CD4-positive, alpha-beta T cell treated with Interleukin-17A for 1 hour (primary cell): ENCODE data around the gene PAX8.
A peak's percentile ranks its signal among the peaks of the same experiment; 100 is the strongest.
"Not testable (repeated sequence)": the region's sequence is repeated elsewhere in the genome, so short reads cannot be mapped to it uniquely, and the experiment has no call there.

Experiments
- DNase-seq: peaks from one replicate; pipeline ENCODE4 v3.0.0-alpha.2; 2020

Gene PAX8

DNA sequence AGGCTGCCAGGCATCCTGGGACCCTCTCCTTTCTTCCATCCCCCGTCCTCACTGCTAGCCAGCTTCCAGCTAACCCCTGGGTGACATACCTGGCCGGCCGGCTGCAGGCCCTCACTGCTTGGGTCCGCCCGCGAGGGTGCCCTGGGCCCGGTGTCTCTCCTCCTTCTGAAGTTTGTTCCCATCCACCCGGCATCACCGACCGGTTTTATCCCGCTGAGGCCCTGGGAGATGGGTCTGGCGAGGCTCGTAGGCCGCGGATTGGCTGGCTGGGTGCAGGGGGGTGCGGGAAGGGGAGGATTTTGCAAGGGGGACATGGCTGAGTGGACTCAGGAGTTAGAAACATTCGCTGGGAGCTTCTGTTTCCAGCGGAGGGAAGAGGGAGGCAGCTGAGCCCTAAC lies at the start of gene PAX8:
Gene PAX8, minus strand, starts transcription at position 180 of the 398 bp plus-strand sequence. CDS start 527 bp downstream, outside the sequence.
- no peak for DNase-seq

DNA sequence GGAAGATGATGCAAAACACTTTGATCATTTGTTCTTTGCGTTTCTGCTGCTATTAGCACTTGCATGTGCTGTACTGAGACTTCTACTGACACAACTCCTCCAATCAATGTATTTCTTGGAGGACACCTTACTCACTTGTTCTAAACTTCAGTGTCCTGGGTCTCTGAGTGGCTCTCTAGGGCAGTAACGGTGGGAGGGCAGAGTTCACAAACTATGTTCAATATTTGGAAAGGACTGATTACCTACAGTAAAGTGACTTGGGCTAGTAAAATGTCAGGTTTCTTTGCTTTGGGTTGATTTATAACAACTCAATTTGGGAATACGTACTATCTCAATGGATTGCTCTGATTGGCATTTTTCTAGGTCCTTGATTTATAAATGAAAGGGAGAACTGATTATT lies 49.3 kb upstream of the PAX8 start:
- no peak for DNase-seq

DNA sequence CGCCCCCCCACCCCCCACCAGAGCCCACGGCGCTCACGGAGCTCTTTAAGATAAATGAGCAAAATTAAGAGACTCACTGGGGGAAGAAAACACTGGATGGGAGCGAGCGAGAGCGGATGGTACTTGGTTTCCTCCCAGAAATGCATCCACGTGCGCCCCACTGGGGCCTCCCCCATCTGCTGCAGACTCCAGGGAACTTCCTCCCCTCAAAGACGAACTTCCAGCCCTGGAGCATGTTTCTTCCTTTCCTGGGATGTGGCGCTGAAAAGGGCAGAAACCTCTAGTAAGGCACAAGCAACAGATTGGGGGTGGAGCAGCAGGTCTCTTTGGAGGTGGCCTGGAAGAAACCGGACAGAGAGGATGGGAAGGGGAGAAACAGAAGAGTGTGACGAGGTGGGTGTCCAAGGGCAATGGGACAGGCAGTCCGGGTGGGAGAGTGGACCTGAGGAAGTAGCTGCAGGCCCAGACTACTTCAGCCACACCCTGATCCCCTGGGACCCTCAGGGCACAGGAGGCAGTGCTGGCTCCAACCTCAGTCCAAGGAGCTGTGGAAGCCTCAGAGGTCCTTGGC lies 46.5 kb upstream of the PAX8 start:
- DNase-seq, result not testable (repeated sequence)

DNA sequence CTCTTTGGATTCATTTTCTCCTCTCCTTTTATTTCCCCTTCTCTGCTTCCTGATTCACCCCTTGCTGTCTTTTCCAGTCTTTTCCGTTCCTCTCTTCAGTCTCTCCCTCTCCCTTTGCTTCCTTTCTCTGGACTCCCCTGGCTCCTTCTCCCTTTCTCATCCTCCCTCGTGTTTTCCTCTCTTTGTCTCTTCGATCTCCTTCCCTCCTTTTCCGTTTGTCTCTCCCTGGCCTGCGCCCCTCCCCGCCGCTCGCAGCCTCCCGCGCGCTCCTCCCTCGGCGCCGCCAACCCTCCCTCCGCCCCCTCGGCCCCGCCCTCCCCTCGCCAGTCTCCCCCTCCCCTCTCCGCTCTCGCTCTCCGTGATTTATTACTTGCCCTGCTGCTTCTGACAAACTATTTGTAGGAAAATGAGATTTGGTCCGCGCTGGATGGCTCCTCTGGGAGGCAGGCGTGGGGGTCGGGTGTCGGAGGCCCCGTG lies 46.0 kb upstream of the PAX8 start:
- peak; percentile 9 for DNase-seq

DNA sequence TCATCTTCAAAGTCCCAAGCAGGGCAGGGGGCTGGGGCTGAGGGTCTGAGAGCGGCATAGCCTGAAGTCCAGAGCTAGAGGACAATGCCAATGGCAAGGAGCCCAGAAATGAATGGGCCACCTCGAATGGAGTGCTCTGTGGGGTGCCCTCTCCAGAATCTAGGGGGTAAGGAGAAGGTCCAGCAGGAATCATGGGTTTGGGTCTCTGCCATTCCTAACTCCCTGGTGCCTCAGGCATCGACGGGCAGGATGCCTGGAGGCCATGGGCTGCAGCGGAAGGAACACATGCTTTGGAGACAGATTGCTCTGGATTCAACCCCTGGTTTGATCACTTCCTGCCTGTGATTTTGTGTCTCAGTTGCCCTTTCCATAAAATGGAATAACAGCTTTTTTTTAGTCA lies 44.4 kb upstream of the PAX8 start:
- DNase-seq, result not testable (repeated sequence)

DNA sequence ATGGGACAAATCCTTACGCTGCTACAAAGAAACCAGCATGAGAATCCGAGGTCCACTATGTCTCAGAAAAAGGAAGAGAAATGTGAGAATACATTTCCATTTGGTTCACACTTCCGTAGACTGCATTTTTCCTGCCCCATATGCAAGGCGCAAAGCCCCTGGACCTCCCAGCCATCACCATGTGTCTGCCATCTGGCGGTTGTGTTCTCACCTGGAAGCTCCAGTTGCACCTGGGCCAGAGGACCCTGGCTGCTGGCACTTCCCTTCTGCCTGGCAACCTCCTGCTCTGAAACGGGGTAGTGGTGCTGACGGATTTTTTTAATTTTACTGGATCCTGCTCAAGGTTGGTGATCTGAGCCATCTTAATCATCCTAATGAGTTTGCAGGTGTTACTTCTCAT lies 41.4 kb upstream of the PAX8 start:
- DNase-seq, result not testable (repeated sequence)

DNA sequence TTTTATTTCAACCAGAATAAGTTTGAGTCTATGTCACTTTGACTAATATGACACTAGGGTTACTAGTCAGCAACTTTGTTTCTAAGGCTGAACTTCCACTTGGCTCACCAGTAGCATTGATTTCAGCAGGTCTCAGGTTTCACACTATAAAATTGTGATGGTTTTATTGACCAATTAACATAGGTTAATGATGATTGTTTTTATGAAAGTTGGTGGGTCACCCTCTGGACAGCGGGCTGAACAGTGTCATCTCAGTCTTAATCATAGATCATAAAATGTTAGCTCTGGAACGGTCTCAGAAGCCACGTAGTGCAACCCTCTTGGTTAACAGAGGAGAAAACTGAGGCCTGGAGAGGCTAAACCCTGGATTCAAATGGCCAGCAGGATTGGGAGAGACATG lies 40.2 kb upstream of the PAX8 start:
- DNase-seq, result not testable (repeated sequence)

DNA sequence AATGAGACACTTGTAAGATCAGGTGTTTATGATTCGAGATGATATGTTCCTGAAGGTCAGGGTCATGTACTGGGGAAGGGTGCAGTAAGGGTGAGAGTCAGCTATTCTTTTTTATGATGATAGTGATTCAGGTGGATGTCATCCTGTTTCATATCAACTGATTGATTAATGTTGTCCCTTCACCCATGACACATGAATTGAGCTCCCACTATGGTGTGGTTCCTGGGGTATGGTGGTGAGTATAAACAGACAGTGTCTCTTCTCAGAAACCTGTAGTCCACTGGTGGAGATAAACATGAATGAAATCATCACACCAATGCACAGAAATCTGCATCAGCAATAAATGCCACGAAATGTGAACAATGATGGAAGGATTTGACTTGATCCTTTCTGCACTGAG lies 37.4 kb upstream of the PAX8 start:
- no peak for DNase-seq

DNA sequence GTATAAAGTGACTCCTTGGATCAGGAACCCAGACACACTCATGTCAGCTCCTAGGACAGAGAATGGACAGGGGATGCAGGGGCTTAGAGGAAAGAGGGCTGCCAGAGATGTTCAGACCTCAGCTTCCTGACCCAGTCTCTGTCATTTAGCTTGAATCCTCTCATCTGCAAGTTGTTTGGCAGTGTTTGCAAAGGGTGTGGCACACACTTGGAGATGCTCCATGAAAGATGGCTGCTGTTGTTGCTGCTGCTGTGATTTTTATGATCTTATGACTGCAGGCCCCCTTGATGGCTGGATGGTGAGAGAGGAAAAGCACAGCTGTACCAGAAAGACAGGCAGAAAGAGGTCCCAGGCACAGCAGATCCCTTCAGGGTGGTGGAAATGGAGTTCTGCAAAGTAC lies 35.9 kb upstream of the PAX8 start:
- DNase-seq, result not testable (repeated sequence)

DNA sequence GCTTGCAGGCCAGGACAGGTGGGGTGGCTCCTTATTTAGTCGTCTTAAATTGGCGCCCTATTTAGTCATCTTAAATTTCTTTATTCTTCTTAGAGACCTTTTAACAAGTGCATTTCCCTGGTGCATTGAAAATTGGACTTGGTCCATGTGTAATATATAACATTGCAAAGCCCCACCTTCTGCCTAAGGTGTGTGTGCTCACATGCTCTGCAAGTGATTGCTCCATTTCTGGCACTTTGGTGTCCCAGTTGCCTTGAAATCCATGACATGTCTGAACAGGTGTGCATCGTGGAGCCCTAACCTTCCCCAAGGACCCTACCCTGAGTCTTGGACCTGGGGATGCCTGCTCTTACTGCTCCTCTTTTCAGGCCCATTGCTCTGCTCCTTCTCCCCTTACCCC lies 35.5 kb upstream of the PAX8 start:
- DNase-seq, result not testable (repeated sequence)

DNA sequence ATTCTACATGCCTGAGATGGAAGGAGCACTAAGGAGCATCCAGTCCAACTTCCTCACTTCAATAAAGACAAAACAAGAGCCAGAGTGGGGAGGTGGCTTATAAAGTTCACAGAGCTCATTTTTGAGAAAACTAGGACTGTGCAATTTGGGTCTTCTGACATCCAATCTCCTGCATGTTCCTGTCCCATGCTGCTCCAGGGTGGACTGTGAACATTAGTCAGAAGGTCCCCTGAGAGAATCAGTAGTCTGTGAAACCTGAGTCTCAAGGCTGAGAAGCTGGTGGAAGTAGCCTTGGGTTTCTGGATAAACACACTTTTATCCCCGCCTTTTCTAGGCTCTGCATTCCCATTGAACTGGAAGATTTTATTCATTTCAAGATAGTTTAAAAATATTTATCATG lies 33.1 kb upstream of the PAX8 start:
- DNase-seq, result not testable (repeated sequence)

DNA sequence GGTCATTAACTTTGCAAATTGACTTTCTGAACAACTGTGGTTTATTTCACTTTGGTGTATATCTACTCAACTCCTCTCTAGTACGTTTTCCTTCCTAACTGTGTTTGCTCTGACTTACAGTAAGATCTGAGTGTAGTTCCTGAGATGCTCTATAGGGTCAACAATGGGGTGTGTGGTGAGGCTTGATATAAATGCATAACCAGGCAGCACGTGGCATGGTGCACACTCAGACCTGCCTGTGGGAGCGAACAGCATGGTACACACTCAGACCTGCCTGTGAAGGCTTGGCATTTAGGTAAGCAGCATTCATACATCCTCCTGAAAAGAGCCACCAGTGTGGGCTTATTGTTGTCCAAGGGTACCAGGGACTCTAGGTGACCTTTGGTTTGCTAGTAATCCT lies 32.5 kb upstream of the PAX8 start:
- DNase-seq, result not testable (repeated sequence)

DNA sequence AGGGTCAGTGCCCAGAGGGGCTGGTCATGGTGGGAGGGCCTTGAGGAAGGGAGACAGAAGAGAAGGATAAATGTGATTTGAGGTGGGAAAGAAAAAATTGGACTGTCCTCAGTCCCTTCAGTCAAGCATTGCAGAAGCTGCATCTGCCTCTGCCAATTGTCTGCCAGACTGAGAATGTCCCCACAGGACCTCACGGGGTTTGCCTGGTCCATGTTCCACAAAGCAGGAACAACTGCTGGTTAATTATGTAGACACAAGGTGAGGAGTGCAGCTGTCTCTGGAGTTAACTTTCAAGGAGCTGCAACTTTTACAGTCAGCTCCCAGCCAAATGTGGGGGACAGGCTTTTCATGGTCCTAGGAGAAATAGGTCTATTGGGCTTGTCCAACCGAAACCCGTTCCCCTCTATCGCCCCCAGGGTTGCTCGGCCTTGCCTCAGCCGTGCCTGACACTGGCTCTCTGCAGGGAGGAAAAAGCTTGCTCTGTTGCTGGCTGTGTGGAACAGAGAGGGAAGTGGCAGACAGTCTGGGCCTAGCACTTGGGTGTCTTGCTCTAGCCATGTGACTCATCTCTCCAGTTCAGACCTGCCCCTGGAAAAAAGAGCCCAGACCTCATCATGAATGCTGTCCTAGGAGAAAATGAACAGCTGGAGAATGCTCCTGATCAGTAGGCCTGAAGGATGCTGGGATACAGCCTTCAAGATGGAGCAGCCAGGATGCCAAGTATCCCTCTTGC lies 31.1 kb upstream of the PAX8 start:
- no peak for DNase-seq

DNA sequence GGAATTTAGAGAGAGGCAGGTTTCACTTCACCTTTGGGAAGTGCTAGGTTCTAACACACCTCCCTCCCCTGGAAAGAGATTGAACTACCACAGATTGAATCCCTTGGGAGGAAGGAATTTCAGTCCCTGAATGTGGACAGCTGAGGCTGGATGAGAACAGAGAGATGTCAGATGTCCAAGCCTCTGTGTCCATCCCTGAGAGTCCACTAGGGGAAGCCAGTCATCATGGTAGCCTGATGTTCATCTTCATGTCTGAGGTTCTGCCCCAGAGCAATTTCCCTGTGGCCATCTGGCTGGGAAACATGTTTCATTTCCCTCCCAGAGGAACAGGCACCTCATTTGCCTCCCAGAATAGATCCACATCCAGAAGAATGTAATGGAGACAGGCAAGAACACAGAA lies 30.1 kb upstream of the PAX8 start:
- not testable (repeated sequence) for DNase-seq

DNA sequence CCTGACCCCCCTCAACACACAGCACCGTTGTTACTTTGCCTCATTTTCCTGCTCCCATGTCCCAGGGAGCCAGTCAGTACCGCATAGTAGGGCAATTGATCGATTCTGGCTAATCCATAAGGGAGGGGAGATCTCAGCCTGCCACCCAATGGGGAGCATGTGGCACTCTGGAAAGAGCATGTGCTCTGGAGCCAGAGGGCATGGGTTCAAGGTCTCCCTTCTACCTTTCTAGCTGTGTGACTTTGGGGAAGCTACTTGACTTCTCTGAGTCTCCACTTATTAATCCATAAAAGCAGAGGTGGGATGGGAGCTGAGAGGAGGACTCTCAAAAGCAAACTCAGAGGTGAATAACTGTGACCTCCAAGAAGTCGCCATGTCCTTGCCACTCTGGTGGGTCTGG lies 27.5 kb upstream of the PAX8 start:
- not testable (repeated sequence) for DNase-seq

DNA sequence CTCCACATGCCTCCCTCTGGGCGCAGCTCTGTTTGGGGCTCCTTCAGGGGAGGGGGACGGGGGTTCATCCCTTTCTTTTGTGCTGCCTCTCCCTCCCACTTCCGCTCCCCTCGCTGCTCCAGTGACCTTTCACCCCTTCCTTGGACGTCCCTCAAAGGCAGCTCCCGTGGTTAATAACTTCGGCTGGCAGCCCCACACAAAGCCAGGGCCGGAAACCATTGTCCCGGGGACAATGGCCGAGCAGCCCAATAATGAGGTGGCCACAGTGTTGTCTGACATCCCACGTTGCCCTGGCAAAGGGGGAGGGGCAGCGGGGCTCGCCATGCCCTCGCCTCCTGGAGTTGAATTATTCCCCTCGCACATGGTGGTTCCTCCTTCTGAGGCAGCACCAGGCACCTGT lies 27.0 kb upstream of the PAX8 start:
- not testable (repeated sequence) for DNase-seq

DNA sequence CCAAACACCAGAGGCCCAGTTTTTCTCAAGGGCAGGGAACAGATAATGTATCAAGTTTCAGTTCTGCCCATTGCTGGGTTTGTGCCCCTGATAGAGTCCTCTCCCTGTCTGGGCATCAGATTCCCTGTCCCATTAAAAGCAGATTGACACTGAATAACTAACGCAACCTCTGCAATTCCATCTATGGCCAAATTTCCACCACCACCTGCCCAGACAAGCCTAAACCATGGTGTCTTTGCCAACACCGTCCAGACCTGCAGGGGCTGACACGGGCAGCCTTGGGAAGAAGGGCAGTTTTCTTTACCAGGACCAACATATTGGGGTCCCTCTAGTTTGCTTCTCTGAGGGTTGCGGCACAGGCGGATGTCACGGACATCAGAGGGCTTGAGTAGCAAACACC lies 26.4 kb upstream of the PAX8 start:
- DNase-seq, result no peak

DNA sequence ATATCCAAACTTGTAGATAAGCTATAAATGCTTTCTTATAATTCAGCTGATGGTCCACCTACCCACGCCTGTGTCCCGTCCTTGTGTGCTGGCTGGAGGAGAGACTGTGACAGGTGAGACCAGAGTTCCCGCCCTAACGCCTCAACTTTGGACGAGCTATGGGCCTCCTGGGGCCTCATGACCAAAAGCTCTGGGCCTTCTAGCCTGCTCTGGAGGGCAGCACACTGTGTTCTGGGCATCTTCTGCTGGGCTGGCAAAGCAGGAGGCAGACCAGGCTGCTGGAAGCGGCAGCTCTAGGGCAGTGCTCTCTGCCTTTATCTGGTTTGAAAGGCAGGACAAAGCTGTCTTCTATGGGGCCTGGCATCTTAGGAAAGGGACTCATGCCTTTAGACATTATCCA lies 26.0 kb upstream of the PAX8 start:
- DNase-seq, result no peak

DNA sequence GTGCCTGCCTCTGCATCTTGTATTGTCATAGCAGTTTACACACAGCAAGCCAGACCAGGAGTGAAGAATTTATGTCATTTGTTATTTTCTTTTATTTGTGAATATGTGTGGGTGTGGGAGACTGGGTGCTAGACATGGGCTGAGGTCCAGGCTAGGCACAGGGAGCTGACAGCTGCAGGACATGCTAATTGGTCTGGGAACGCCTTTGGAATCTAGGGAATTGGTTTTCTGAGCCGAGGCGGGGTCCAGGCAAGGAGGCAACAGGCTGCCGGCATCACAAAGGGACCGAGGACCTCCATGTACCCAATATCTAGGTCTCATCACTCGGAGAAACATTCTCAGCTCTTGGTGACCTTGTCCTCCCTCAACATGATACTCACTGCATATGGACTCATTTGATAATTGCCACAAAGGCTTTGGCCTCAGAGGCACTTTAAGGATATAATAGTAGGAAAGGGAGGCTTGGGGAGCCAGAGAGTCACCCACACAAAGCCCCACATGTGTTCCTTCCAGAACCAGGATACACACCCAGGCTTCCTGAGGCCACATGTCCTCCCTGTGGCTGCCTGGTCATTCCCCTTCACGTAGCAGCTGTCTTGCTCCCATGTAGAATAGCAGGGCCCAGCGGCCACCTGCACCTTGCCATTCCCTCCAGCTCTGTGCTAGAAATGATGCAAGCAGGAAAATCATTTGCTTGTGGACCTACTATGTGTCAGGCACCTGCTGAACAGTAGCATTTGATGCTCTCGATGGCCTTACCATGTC lies 23.7 kb upstream of the PAX8 start:
- DNase-seq, result not testable (repeated sequence)

DNA sequence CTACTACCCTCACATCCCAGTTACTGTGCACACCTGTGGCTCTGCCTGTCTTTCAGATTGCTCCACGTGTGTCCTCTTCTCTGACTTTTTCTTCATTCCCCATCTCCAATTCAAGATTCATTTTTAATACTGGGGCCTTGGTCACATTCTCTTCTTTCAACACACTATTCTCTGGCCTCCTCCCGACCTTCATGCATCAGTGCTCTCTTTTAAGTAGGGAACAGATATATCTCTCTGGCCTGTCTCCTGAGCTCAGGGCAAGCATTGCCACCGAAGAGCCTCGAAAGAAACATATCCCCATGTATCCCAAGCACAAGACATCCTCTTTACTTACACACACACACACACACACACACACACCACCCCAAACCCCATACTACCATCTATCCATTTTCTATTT lies 21.6 kb upstream of the PAX8 start:
- DNase-seq, result no peak

DNA sequence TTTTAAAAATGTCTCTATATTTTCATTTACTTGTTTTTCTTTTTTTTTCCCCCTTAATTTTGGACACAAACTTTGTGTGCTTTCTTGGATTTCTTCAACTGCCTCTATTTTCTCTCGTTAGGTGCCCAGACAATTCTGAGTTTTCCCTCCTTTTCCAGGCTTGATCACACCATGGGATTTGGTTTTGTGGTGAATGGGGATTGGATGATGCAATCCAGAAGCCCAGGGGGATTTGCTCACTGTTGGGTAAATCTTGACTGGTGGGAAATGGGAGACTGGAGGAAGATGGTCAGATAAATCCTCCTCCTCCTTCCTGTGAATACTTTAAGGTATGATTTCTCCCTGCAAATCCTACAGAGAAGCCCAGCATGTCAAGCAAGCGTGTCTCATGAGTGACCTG lies 19.5 kb upstream of the PAX8 start:
- DNase-seq, result no peak

DNA sequence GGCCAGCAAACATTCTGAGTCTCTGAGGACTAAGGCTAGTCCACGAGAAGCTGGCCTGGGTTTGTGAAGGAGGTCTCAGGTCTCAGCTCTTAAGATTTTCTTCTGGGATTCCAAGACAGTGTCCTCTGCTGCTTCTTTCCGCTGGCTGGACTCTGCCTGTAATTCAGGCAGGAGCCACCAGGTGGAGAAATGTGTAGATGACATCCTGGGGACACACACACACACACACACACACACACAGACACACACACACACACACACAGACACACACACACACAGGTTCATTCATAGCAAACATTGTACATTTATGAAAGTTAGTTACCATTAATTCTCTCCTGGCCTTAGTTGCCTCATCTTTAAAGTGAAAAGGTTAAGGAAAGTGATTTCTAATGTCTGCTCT lies 18.9 kb upstream of the PAX8 start:
- peak; percentile 27 for DNase-seq

DNA sequence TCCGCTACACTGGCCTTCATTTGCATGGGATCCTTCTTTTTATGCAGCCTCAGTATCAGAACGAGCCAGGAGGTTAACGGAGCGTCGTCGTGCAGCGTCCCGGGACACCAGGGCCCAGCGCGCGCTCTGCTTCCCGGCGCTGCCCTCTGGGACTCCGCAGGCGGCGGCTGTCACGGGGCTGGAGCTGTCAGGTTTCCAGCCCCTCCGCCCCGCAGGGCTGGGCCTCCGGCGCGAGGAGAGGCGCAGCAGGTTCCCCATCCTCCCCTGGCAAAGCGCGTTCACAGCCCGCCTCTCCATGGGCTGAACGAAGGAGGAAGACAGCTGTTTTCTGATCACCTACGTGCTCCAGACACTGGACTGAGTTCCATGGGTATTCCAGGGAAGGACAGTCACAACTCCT lies 12.5 kb upstream of the PAX8 start:
- no peak for DNase-seq

DNA sequence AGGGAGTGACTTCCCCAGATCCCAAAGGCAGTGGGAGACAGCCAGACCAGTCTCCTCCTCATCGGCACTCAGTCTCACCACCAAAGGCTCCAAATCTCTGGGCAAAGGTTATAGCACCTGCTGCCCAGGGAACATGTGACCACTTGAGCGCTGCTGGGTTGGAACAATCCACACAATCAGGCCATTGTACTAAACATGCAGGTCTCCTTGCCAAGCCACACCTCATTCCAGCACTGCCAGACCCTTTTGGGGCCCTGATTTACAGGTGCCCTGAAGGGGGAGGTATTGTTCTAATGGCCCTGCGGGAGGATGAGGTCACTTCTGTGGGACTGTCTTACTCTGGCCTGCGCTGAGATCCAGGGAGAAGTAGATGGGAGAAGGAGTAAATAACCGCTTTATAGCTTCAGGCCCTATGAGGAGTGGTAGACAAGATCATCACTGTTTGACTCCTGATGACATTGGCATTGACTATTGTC lies 10.0 kb upstream of the PAX8 start:
- DNase-seq, result not testable (repeated sequence)
